ENCODE results near the gene WDR45B.
"Not testable (repeated sequence)": the region's sequence is repeated elsewhere in the genome, so short reads cannot be mapped to it uniquely, and the experiment has no call there.

Gene WDR45B

GRCh38 chr17:82582213-82582612 is 66.0 kb downstream of the WDR45B start:
- intact Hi-C loops (cut with DNase I; ENCODE audit: low total_unique reads) = no loop called here
- Histone ChIP-seq H3K4me1 (no peaks in the 10 kb centered on the region), H3K36me3 (peaks cover 33 to 74% (median 34%) of the 10 kb centered on the region in 3 donors), H3K27ac (no peak overlapping the region), H3K9me3 (no peaks in the 10 kb centered on the region), H3K4me3 (no peak overlapping the region), H3K27me3 (no peaks in the 10 kb centered on the region)
- TF ChIP-seq CTCF (IDR thresholded peaks at IDR 0.05) = no peak
- DNase-seq = no peak

- H3K4me1 ChIP-seq; H3K27ac ChIP-seq; H3K9me3 ChIP-seq; H3K4me3 ChIP-seq; H3K27me3 ChIP-seq; DNase-seq; intact Hi-C loops (cut with DNase I; ENCODE audit: low total_unique reads): not testable (repeated sequence)
- peaks cover 31 to 76% (median 48%) of the 10 kb centered on the region in 3 donors for H3K36me3 ChIP-seq
Observed at GRCh38 chr17:82579969-82580368, 68.3 kb downstream of the WDR45B start.

GRCh38 chr17:82577300-82577699 is 70.9 kb downstream of the WDR45B start:
- intact Hi-C loops (cut with DNase I; ENCODE audit: low total_unique reads) = no loop called here
- no peak for TF ChIP-seq CTCF (IDR thresholded peaks at IDR 0.05)
- Histone ChIP-seq H3K27ac (no peak overlapping the region), H3K36me3 (peaks cover 15 to 73% (median 50%) of the 10 kb centered on the region in 3 donors), H3K27me3 (no peaks in the 10 kb centered on the region), H3K4me3 (no peak overlapping the region), H3K9me3 (no peaks in the 10 kb centered on the region), H3K4me1 (no peaks in the 10 kb centered on the region)
- DNase-seq = no peak

- H3K27me3 ChIP-seq; DNase-seq; H3K4me1 ChIP-seq; H3K9me3 ChIP-seq; H3K4me3 ChIP-seq; intact Hi-C loops (cut with DNase I; ENCODE audit: low total_unique reads); H3K27ac ChIP-seq: not testable (repeated sequence)
- H3K36me3 ChIP-seq = peaks cover 18 to 81% (median 66%) of the 10 kb centered on the region in 3 donors
Observed at GRCh38 chr17:82575581-82576221, 72.5 kb downstream of the WDR45B start.

- Histone ChIP-seq H3K9me3 (no peaks in the 10 kb centered on the region), H3K4me1 (peaks cover 0 to 5% (median 0%) of the 10 kb centered on the region in 4 donors), H3K27ac (no peak overlapping the region), H3K27me3 (no peaks in the 10 kb centered on the region), H3K4me3 (no peak overlapping the region), H3K36me3 (peaks cover 18 to 91% (median 69%) of the 10 kb centered on the region in 3 donors)
- TF ChIP-seq CTCF (IDR thresholded peaks at IDR 0.05) = no peak
- DNase-seq = no peak
- intact Hi-C loops (cut with DNase I; ENCODE audit: low total_unique reads) = no loop called here
Observed at GRCh38 chr17:82574041-82574440, 74.2 kb downstream of the WDR45B start.

GRCh38 chr17:82571855-82572254 is 76.4 kb downstream of the WDR45B start:
- no peak for TF ChIP-seq CTCF (IDR thresholded peaks at IDR 0.05)
- Histone ChIP-seq H3K4me1 (peaks cover 0 to 27% (median 8%) of the 10 kb centered on the region in 4 donors), H3K9me3 (no peaks in the 10 kb centered on the region), H3K27ac (no peak overlapping the region), H3K27me3 (no peaks in the 10 kb centered on the region), H3K36me3 (peaks cover 24 to 91% (median 69%) of the 10 kb centered on the region in 3 donors), H3K4me3 (no peak overlapping the region)
- no peak for DNase-seq
- intact Hi-C loops (cut with DNase I; ENCODE audit: low total_unique reads) = no loop called here
